ENCODE data around the gene GMEB2.

The GMEB2 gene

GRCh38 chr20:63539092-63539430 is 87.8 kb downstream of the GMEB2 start:
- Histone ChIP-seq H3K9me3 (ENCODE audit: low read depth, low read length) (no peaks in the 10 kb centered on the region), H3K27ac (no peak overlapping the region), H3K4me3 (no peak overlapping the region), H3K9ac (ENCODE audit: insufficient read length) (no peak overlapping the region), H3K36me3 (ENCODE audit: insufficient read depth, low read length) (no peaks in the 10 kb centered on the region)
- TF ChIP-seq EZH2 (IDR thresholded peaks at IDR 0.05) (no peak), POLR2AphosphoS5 (IDR thresholded peaks at IDR 0.05; ENCODE audit: borderline replicate concordance, low read depth, low read length) (no peak), FOXP2 (optimal IDR thresholded peaks at IDR 0.05; ENCODE audit: control extremely low read depth, extremely low read length, insufficient read depth) (no peak)
- DNase-seq (ENCODE audit: low read depth, low spot score), result no peak

GRCh38 chr20:63538204-63539091 is 88.5 kb downstream of the GMEB2 start:
- DNase-seq (ENCODE audit: low read depth, low spot score), result no peak
- Histone ChIP-seq H3K9me3 (ENCODE audit: low read depth, low read length) (no peaks in the 10 kb centered on the region), H3K9ac (ENCODE audit: insufficient read length) (no peak overlapping the region), H3K36me3 (ENCODE audit: insufficient read depth, low read length) (no peaks in the 10 kb centered on the region), H3K4me3 (no peak overlapping the region), H3K27ac (no peak overlapping the region)
- TF ChIP-seq FOXP2 (optimal IDR thresholded peaks at IDR 0.05; ENCODE audit: control extremely low read depth, extremely low read length, insufficient read depth) (no peak), POLR2AphosphoS5 (IDR thresholded peaks at IDR 0.05; ENCODE audit: borderline replicate concordance, low read depth, low read length) (no peak), EZH2 (IDR thresholded peaks at IDR 0.05) (no peak)

Data from SK-N-MC (cell line).